GM10266 (cell line): ENCODE measurements around the gene CTIF.

Experiments used
- DNase-seq: peaks from one replicate; pipeline ENCODE4 v3.0.0; 2012; ENCODE audit errors: extremely low spot score
- TF ChIP-seq, protein P1 (sequence below): IDR thresholded peaks from 2 replicates; pipeline ENCODE4 v1.5.1; 2012; ENCODE audit warnings: mild to moderate bottlenecking, low read depth; ENCODE audit not compliant: control insufficient read depth, insufficient read depth; ENCODE audit errors: missing control alignments

Gene CTIF

DNA sequence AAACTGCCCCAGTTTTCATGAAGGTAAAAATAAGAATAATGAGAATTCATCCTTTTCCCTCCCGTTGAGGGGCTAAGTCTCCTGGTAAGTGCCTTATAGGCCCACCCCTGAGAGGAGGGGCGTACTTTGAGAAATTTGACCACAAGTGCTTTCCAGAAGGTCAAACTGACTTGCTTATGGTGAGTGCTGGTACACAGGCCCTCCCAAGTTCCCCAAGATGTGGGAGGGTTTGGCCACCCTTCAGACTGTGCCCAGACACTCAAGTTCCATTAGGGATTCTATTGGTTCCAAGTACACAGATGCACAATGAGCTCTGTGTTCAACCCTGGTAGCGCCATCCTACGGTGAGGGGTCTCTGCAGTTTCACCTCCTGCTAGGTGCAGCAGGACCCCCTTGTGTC lies 205.1 kb downstream of the CTIF start:
- no peak for DNase-seq
- TF ChIP-seq, protein P1, sequence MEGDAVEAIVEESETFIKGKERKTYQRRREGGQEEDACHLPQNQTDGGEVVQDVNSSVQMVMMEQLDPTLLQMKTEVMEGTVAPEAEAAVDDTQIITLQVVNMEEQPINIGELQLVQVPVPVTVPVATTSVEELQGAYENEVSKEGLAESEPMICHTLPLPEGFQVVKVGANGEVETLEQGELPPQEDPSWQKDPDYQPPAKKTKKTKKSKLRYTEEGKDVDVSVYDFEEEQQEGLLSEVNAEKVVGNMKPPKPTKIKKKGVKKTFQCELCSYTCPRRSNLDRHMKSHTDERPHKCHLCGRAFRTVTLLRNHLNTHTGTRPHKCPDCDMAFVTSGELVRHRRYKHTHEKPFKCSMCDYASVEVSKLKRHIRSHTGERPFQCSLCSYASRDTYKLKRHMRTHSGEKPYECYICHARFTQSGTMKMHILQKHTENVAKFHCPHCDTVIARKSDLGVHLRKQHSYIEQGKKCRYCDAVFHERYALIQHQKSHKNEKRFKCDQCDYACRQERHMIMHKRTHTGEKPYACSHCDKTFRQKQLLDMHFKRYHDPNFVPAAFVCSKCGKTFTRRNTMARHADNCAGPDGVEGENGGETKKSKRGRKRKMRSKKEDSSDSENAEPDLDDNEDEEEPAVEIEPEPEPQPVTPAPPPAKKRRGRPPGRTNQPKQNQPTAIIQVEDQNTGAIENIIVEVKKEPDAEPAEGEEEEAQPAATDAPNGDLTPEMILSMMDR = no peak

DNA sequence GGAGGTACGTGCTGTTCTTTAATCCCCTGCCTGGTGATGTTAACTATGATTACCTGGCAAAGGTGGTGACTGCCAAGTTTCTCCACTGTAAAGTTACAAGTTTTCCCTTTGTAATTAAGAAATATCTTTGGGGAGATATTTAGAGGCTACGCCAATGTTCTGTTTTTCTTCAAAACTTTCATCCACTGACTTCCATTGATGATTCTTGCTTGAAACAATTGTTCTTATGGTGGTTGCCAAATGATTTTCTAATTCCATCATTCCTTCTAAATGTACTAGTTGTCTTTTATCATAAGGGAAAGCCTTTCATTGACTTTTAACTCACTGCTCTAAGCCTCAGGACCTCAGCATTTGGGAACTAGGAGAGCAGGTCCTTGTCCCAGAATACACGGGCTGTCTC lies 206.5 kb downstream of the CTIF start:
- TF ChIP-seq, protein P1 = no peak
- no peak for DNase-seq

DNA sequence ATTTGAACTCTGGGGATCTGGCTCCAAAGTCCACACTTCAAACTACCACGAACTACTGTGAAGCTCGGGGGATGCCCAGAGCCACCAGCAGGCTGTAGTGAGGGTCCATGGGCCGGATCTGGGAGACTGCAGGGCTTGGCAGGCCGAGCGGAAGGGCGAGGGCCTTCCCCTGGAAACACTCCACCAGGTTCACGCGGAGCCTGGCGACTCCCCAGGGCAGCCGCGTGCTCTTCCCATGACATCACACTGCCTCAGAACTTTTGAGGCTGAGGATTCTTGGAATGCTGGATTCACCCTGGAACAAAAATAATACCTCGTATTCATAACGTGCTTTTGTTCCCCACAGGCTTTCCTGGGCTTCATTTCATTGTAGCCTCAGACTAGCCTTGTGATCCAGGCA lies 210.9 kb downstream of the CTIF start:
- TF ChIP-seq, protein P1 = no peak
- DNase-seq = no peak

DNA sequence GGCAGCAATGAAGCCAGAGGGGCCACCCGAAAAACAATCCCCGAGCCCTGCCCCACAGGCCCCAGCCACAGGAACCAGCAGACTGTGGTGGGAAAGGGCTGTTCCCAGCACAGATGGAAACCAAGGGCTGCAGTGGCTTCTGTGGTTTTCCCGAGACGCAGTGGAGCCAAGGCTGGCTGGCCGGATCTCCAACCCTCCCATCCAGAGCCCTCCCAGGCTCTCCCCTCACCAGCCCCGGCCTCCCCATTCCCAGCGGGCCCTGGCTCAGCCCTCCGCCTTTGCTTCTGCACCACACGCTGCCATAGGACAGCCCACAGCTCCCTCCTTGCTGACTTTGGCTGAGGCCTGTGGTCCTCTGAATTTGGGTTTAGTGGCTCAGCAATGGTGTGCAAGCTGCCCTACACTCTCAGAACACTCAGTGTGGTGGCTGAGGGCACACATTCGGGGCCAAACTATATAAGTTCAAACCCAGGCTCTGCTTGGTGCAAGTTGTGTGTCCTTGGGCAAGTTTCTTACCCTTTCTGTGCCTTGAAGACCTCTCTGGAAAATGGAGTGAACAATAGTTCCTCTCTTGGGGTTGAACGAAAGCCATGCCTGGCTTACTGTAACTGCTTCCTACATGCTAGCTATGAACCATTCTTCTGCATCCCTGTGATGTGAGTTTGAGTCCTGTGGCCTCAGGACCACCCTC lies 211.8 kb downstream of the CTIF start:
- DNase-seq = no peak
- TF ChIP-seq, protein P1 = no peak

DNA sequence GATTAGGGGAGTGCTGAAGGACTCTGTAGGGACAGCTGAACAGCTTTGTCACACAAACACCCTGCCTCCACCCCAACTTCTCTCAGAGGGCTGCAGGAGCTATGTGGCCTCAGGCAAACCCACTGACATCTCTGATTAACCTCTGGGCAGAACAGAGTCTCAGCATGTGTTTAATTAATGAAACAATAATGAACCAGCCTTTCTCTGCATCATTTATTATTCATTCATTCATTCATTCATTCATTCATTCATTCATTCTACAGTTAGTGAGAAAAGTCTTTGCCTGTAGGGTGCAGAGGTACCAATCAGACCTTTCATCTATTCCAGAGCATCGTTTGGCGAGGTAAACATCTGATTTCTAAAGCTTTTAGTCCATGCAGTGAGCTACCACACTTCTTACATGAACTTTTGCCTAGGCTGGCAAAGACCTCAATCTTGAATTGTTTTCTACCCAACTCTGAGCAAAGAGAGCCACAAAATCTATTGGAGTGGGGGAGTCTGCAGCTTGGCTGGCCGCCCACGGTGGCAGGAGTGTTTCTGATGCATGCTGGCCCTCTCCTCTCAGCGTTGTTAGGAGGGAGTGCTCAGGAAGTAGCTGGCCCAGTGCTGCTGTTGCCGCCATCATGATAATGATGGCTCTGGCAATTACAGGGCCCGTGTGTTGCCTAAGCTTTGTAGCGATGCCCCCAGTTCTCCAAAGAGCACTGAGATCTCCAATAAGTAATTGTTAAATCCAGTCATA lies 213.1 kb downstream of the CTIF start:
- TF ChIP-seq, protein P1 = no peak
- DNase-seq = no peak

DNA sequence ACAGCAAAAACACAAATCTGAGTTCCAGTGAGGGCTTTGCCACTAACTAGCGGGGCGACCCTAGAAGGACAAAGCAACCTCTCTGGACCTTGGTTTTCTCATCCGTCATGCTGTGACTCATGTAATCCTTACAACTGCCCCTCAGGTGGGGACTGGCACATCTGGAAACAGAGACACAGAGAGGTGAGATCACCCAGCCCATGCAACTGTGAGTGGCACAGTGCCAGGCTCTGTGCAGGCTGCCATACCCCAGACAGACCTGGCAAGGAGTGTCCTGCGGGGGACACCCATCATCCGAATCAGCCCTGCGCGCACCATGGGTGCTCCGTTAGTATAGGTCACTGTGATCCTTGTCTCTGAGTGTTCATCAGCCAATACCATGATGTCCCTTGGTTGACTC lies 213.6 kb downstream of the CTIF start:
- TF ChIP-seq, protein P1 = no peak
- DNase-seq = no peak

DNA sequence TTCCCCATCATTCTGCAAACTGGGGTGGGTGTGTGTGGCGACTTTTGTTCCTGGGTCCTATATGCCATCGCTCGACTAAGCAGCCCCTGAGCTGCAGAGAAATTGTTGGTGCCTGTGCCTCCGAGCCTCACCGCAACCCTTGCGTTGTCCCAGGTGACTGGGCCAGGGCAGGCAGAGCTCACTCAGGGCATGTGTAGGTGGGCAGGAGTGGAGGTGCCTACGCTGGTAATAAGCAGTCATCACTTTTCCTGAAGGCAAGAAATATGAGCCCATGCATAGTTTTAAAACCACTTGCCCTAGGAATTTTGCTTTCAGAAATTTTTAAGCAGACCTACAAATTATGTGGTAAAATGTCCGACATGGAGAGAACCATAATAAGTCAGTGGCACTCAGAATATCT lies 214.1 kb downstream of the CTIF start:
- no peak for DNase-seq
- TF ChIP-seq, protein P1 = no peak
